Skeletal muscle satellite cell (primary cell): ENCODE measurements around the gene CCL19.

Experiments
- H3K27me3 ChIP-seq: 2 replicates; pipeline ENCODE4 v1.7.0; 2013; ENCODE audit warnings: low read length; ENCODE audit not compliant: control insufficient read depth, insufficient read depth
- H3K36me3 ChIP-seq: 2 replicates; pipeline ENCODE4 v1.7.0; 2013; ENCODE audit warnings: mild to moderate bottlenecking, control low read depth, low read length; ENCODE audit not compliant: insufficient read depth
- H3K4me1 ChIP-seq: 2 replicates; pipeline ENCODE4 v1.7.0; 2013; ENCODE audit warnings: low read length; ENCODE audit not compliant: control insufficient read depth, insufficient read depth
- H3K4me2 ChIP-seq: 2 replicates; pipeline ENCODE4 v1.7.0; 2013; ENCODE audit warnings: mild to moderate bottlenecking, low read length
- H3K4me3 ChIP-seq: 2 replicates; pipeline ENCODE4 v1.7.0; 2013; ENCODE audit warnings: low read length
- H3K9ac ChIP-seq: 2 replicates; pipeline ENCODE4 v1.7.0; 2013; ENCODE audit warnings: mild to moderate bottlenecking, low read depth, low read length, moderate library complexity
- H3K9me3 ChIP-seq: replicated peaks from 2 replicates; pipeline ENCODE4 v1.7.0; 2013; ENCODE audit warnings: mild to moderate bottlenecking, control low read depth, low read length

Gene CCL19

GRCh38 chr9:34656992-34657391, 34.1 kb downstream of the CCL19 start:
- Histone ChIP-seq H3K27me3 (no peaks in the 10 kb centered on the region), H3K36me3 (no peaks in the 10 kb centered on the region), H3K4me3 (no peak overlapping the region), H3K4me2 (no peak overlapping the region), H3K9ac (no peak overlapping the region), H3K4me1 (peaks cover 29% of the 10 kb centered on the region), H3K9me3 (no peaks in the 10 kb centered on the region)

DNA sequence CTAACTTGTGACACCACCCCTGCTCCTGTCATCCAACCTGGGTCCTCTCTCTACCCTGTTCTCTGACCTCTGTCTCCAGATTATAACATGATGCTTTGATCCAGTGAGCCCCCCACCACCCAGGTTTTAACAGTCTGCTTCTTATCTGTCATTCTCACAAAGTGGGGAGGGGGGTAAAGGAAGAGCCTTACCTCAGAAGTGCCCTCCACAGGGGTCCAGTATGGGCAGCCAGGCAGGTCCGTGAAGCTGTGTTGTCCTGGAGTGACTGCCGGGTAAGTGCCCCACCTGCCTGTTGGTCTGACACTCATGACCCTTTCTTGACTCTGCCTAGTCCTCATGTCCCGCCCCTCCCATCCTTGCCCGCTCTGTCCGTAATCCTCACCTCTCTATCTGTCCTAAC, 35.7 kb downstream of the CCL19 start:
- no peaks in the 10 kb centered on the region for H3K27me3 ChIP-seq
- peaks cover 43% of the 10 kb centered on the region for H3K4me1 ChIP-seq
- H3K4me2 ChIP-seq: no peak overlapping the region
- no peak overlapping the region for H3K4me3 ChIP-seq
- H3K36me3 ChIP-seq: no peaks in the 10 kb centered on the region
- no peak overlapping the region for H3K9ac ChIP-seq
- no peaks in the 10 kb centered on the region for H3K9me3 ChIP-seq

GRCh38 chr9:34654323-34655051, 36.6 kb downstream of the CCL19 start:
- no peak overlapping the region for H3K4me2 ChIP-seq
- no peaks in the 10 kb centered on the region for H3K9me3 ChIP-seq
- H3K4me3 ChIP-seq: no peak overlapping the region
- no peaks in the 10 kb centered on the region for H3K27me3 ChIP-seq
- peaks cover 4% of the 10 kb centered on the region for H3K36me3 ChIP-seq
- peaks cover 43% of the 10 kb centered on the region for H3K4me1 ChIP-seq
- H3K9ac ChIP-seq: no peak overlapping the region

- H3K9me3 ChIP-seq: no peaks in the 10 kb centered on the region
- peak overlapping the region; percentile 96 for H3K4me2 ChIP-seq
- H3K4me1 ChIP-seq: peaks cover 43% of the 10 kb centered on the region
- H3K27me3 ChIP-seq: no peaks in the 10 kb centered on the region
- no peak overlapping the region for H3K9ac ChIP-seq
- H3K36me3 ChIP-seq: peaks cover 15% of the 10 kb centered on the region
- H3K4me3 ChIP-seq: peak overlapping the region; percentile 71
These were observed 37.7 kb downstream of the CCL19 start for GRCh38 chr9:34653151-34654072.

- H3K4me1 ChIP-seq: peaks cover 48% of the 10 kb centered on the region
These were observed 38.5 kb downstream of the CCL19 start for GRCh38 chr9:34652602-34653000.

DNA sequence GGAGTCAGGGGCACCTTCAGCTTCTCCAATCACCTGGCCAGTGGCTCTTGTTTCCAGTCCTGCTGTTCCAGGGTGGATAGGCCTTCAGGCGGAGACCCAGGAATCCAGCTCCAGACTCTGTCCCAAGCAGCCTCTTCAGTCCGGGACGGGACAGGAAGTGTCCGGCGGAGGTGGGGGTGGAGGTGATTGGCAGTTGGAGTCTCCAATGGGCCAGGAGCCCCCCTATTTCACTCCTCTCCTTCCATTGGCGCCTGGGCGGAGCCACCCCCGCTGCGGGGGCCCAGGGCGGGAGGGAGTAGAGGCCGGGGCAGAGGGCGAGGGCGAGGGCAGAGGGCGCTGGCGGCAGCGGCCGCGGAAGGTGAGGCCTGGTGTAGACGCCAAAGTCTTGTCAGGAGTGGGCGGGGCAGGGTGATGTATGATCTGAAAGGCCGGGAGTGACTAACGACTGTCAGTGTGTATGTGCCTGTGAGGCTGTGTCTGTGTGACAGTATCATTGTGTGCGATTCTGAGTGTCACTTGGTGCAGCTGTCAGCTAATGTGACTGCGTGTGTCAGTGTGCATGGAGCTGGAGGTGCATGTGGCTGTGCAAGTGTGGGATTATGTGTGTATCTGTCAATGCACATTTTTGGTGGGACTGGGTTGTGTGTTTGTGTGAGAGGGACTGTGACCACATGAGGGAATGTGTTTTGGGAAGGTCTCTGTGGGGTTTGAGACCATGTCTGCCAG, 39.0 kb downstream of the CCL19 start, which contains the start of gene IL11RA:
TSS of gene IL11RA (plus strand) at position 310 of the 726 bp plus-strand sequence. CDS start 3,033 bp downstream, outside the sequence.
- H3K4me2 ChIP-seq: peak within 1 kb of the TSS; percentile 96
- peaks cover 20% of the 10 kb centered on the region for H3K36me3 ChIP-seq
- no peaks in the 10 kb centered on the region for H3K9me3 ChIP-seq
- peak within 1 kb of the TSS; percentile 81 for H3K9ac ChIP-seq
- no peaks in the 10 kb centered on the region for H3K27me3 ChIP-seq
- peaks cover 53% of the 10 kb centered on the region for H3K4me1 ChIP-seq
- H3K4me3 ChIP-seq: peak within 1 kb of the TSS; percentile 71

More at GRCh38 chr9:34652602-34653000, 38.5 kb downstream of the CCL19 start:
- Histone ChIP-seq H3K9ac (peak overlapping the region; percentile 81), H3K4me2 (peak overlapping the region; percentile 96), H3K27me3 (no peaks in the 10 kb centered on the region), H3K9me3 (no peaks in the 10 kb centered on the region), H3K36me3 (peaks cover 20% of the 10 kb centered on the region), H3K4me3 (peak overlapping the region; percentile 71)

GRCh38 chr9:34651321-34651720, 39.8 kb downstream of the CCL19 start:
- peak overlapping the region; percentile 71 for H3K4me3 ChIP-seq
- H3K9ac ChIP-seq: peak overlapping the region; percentile 81
- H3K27me3 ChIP-seq: no peaks in the 10 kb centered on the region
- H3K9me3 ChIP-seq: no peaks in the 10 kb centered on the region
- H3K36me3 ChIP-seq: peaks cover 20% of the 10 kb centered on the region
- H3K4me1 ChIP-seq: peaks cover 54% of the 10 kb centered on the region
- H3K4me2 ChIP-seq: peak overlapping the region; percentile 96

DNA sequence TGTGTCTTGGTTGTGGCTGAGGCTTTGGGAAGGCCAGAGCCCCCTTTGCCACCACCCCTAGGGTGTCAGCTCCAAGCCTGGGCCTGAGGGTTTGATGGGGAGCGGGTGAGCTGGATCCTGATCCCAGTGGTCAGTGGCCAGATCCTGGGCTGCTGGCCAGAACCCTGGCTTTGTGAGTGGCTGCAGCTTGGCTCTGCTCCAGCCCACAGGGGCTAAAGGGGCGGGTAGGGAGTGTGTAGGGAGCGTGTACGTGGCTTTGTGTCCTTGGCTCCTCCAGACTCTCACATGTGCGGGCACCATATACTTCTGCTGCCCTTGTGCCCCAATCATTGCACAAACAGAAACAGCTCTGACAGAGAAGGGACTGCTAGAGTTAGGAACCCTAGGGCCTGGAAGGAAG, 40.3 kb downstream of the CCL19 start:
- Histone ChIP-seq H3K9me3 (no peaks in the 10 kb centered on the region), H3K4me1 (peaks cover 58% of the 10 kb centered on the region), H3K9ac (peak overlapping the region; percentile 81), H3K27me3 (no peaks in the 10 kb centered on the region), H3K4me3 (peak overlapping the region; percentile 71), H3K4me2 (peak overlapping the region; percentile 96), H3K36me3 (peaks cover 20% of the 10 kb centered on the region)

GRCh38 chr9:34648673-34649072, 42.4 kb downstream of the CCL19 start:
- no peak overlapping the region for H3K4me2 ChIP-seq
- no peaks in the 10 kb centered on the region for H3K9me3 ChIP-seq
- peaks cover 45% of the 10 kb centered on the region for H3K4me1 ChIP-seq
- H3K4me3 ChIP-seq: no peak overlapping the region
- no peaks in the 10 kb centered on the region for H3K27me3 ChIP-seq
- H3K9ac ChIP-seq: no peak overlapping the region
- H3K36me3 ChIP-seq: peaks cover 20% of the 10 kb centered on the region

- H3K4me2 ChIP-seq: peak overlapping the region; percentile 96
- no peaks in the 10 kb centered on the region for H3K9me3 ChIP-seq
- peak overlapping the region; percentile 93 for H3K4me3 ChIP-seq
- H3K9ac ChIP-seq: peak overlapping the region; percentile 92
- peaks cover 35% of the 10 kb centered on the region for H3K4me1 ChIP-seq
- H3K36me3 ChIP-seq: peaks cover 20% of the 10 kb centered on the region
- no peaks in the 10 kb centered on the region for H3K27me3 ChIP-seq
These were observed 43.4 kb downstream of the CCL19 start for GRCh38 chr9:34647651-34648050.

DNA sequence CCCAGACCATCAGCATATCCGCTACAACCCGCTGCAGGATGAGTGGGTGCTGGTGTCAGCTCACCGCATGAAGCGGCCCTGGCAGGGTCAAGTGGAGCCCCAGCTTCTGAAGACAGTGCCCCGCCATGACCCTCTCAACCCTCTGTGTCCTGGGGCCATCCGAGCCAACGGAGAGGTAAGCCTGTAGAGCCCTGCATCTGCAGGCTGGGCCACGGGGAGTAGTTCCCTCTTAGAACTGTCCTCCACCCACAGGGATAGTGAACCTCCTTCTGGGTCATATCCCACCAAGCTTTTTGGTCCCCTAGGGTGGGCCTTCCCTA, 44.0 kb downstream of the CCL19 start:
- Histone ChIP-seq H3K4me2 (peak overlapping the region; percentile 96), H3K9me3 (no peaks in the 10 kb centered on the region), H3K4me1 (peaks cover 29% of the 10 kb centered on the region), H3K9ac (peak overlapping the region; percentile 92), H3K4me3 (peak overlapping the region; percentile 93), H3K36me3 (peaks cover 20% of the 10 kb centered on the region), H3K27me3 (no peaks in the 10 kb centered on the region)
